ENCODE measurements around the gene CHCHD6.

The CHCHD6 gene

DNA sequence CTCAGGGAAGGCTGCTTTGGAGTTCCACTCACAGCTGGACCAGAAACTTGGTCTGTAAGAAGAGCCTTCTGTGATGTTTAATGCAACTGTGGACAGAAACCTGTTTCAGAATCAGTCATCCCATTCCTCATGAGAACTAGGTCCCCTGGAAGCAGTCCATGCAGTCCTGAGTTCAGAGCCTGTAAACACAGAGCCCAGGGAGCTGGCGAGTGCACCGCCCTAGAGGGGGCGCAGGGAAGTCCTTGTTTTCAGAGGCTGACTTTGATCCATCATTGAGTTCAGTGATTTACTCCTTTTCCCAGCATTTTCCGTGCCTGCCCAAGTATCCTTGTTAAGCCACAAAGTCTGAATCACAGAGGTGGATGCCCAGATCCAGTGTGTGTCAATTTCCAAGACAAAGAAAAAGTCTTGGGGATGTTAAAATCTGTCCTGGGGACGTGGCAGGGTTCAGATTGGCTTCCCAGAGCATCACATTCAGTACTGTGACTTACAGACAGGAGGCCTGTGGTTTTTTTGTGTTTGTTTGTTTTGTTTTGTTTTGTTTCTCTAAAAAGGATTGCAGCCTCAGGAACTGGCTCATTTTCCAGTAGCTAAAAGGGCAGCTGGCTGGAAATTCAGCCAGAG, 39.3 kb upstream of the CHCHD6 start:
- Histone ChIP-seq H2AFZ (ENCODE audit: low read depth, low read length) (no peak overlapping the region), H3K36me3 (ENCODE audit: insufficient read depth, low read length) (no peaks in the 10 kb centered on the region), H3K4me1 (ENCODE audit: insufficient read depth, low read length) (no peaks in the 10 kb centered on the region), H3K27me3 (ENCODE audit: insufficient read depth, low read length) (peaks cover 10% of the 10 kb centered on the region), H3K4me3 (ENCODE audit: low read length) (no peak overlapping the region), H3K9me3 (ENCODE audit: low read length) (peaks cover 5% of the 10 kb centered on the region)

DNA sequence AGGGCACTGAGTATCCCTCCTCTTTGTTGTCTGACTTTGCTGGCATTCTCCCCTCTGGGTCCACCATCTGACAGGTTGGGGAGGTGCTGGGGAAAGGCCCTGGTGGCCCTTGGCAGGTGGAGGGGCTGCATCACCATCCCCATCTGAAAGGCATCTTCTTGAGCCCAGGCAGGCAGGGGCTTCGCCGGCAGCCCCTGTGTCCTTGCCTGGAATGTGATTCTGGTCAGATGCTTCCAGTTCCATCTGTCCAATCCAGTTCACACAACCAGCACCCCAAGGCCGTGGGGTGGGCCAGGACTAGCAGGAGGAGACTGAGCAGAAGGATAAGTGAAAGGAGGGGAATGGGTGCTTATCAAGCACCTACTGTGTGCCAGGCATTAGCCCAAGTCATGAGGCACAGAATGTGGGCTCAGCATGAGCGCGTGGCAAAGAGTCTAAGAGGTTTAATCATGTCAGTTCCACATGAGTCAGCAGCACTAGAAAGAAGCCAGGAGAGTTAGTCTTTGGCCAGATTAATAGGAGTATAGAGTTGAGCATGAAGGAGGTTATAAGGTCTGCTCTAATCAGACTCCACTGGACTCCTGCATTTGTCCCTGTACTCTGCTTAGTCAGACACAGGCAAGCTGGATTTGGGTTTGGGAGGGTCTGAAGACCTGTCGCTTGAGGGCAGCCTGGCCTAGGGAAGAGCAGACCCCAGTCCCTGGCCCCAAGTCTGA, 38.7 kb upstream of the CHCHD6 start:
- no peaks in the 10 kb centered on the region for H3K36me3 ChIP-seq (ENCODE audit: insufficient read depth, low read length)
- H2AFZ ChIP-seq (ENCODE audit: low read depth, low read length): no peak overlapping the region
- H3K4me1 ChIP-seq (ENCODE audit: insufficient read depth, low read length): no peaks in the 10 kb centered on the region
- no peak overlapping the region for H3K4me3 ChIP-seq (ENCODE audit: low read length)
- H3K27me3 ChIP-seq (ENCODE audit: insufficient read depth, low read length): peaks cover 10% of the 10 kb centered on the region
- peaks cover 5% of the 10 kb centered on the region for H3K9me3 ChIP-seq (ENCODE audit: low read length)

DNA sequence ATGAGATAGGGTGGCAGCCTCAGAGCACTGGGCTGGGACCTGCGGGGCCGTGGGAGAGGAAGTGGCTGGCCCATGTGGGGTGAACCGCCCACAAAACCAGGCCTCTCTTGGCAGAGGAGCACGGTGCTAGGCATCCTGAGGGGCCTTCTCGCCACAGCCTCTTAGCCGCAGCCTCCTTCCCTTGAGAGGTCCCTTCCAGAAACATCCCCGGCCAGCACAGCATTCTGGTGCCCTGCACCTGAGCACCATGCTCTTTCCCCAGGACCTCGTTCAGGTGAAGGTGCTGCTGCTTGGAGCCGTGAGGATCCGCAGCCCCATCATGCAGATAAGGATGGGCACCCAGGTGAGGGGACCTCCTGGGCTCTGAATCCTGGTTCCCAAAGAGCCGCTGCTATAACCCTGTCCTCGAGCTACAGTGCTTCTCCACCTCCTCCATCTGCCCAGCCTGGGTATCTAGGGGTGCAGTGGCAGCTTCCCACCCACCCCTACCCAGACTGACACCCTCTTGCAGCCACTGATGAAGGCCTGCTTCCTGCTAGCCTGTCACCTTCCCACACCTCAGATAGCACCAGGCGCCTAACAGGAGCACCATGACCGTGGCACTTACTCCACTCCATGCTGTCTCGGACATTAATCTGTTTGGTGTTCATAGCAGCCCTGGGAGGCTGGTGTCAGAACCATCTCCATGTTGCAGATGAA, 37.9 kb upstream of the CHCHD6 start:
- no peak overlapping the region for H2AFZ ChIP-seq (ENCODE audit: low read depth, low read length)
- no peaks in the 10 kb centered on the region for H3K36me3 ChIP-seq (ENCODE audit: insufficient read depth, low read length)
- H3K27me3 ChIP-seq (ENCODE audit: insufficient read depth, low read length): peaks cover 10% of the 10 kb centered on the region
- no peak overlapping the region for H3K4me3 ChIP-seq (ENCODE audit: low read length)
- peaks cover 5% of the 10 kb centered on the region for H3K9me3 ChIP-seq (ENCODE audit: low read length)
- H3K4me1 ChIP-seq (ENCODE audit: insufficient read depth, low read length): no peaks in the 10 kb centered on the region

GRCh38 chr3:126666658-126667528, 37.1 kb upstream of the CHCHD6 start:
- peaks cover 10% of the 10 kb centered on the region for H3K27me3 ChIP-seq (ENCODE audit: insufficient read depth, low read length)
- no peaks in the 10 kb centered on the region for H3K4me1 ChIP-seq (ENCODE audit: insufficient read depth, low read length)
- H2AFZ ChIP-seq (ENCODE audit: low read depth, low read length): no peak overlapping the region
- H3K4me3 ChIP-seq (ENCODE audit: low read length): no peak overlapping the region
- H3K36me3 ChIP-seq (ENCODE audit: insufficient read depth, low read length): no peaks in the 10 kb centered on the region
- no peaks in the 10 kb centered on the region for H3K9me3 ChIP-seq (ENCODE audit: low read length)

DNA sequence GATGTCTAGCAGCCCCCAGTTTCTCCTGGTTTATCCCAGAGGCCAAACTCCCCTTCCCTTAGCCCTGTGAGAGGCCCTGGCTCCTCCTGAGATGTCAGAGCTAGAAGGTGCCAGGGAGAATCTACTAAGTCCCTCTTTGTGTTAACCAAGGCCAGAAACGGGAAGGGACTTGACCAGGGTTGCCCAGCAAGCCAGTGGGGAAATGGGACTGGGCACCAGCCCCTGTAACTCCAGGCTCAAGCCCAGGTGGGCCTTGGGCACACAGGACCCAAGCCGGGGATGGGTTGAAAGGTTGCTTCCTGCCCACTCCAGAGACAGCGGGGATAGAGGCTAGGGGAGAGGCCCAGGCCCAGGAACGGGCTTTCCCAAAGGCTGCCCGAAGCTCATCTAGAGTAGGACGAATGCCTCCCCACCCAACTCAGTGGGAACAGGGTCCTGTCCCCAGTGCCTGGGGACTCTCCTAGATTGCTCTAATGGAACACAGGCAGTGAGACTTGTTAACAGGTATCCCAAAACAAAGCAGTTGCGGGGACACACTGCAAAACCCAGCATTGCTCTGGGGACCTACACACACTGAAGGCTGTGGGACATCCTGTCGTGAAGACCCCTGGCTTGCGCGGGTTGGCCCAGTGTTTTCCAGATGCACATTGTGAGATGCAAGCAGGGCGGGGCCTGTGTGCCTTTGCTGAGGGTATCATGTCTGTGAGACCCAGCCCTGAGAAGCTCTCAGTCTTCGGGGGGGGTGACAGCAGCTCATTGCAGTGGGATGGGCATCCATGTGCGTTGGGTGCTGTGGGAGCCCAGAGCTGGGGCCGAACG, 36.2 kb upstream of the CHCHD6 start:
- Histone ChIP-seq H3K4me1 (ENCODE audit: insufficient read depth, low read length) (no peaks in the 10 kb centered on the region), H3K36me3 (ENCODE audit: insufficient read depth, low read length) (no peaks in the 10 kb centered on the region), H3K4me3 (ENCODE audit: low read length) (no peak overlapping the region), H3K27me3 (ENCODE audit: insufficient read depth, low read length) (peaks cover 7% of the 10 kb centered on the region), H2AFZ (ENCODE audit: low read depth, low read length) (no peak overlapping the region), H3K9me3 (ENCODE audit: low read length) (no peaks in the 10 kb centered on the region)

DNA sequence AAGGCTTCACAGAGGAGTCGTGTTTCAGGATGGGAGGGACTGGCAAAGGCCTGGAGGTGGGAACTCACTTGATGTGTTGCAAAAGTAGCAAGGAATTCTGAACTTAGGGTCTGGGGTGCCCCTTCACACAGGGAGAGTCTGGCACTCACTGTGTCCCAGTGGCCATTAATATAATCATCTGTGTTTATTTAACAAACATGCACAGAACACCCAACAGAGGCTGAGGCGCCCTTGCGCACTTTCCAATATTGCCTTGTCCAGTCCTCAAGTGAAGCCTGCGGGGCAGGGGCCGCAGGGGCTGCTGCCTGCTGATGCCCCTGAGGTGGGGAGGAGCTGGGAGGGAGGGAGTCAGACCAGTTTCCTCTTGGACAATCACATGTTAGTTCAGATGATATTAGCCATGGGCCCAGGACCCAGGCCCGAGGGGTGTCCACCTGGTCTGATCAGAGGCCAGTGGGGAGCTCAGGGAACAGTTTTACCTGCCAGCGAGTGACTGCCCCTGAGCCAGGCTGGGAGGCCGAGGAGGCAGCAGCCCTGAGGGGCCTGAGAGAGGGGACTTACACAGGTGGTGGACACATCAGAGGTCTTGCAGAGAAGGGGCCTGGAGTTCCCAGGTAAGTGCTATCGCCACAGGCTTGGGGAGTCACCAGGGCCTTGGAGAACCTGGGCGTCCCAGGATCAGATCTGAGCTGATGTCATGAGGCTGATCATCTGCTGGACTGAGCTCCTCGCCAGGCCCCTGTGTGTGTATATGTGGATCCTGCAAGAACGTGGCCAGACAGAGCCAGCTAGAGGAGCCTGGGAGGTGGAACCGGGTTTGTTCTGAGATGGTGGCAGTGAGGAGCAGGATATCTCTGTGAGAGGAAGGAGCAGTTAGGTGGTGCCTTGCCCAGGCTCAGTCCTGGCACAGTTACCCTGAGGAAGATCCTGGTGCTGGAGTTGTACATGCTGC, 35.3 kb upstream of the CHCHD6 start:
- H3K9me3 ChIP-seq (ENCODE audit: low read length): peaks cover 2% of the 10 kb centered on the region
- H3K4me3 ChIP-seq (ENCODE audit: low read length): no peak overlapping the region
- no peaks in the 10 kb centered on the region for H3K4me1 ChIP-seq (ENCODE audit: insufficient read depth, low read length)
- no peaks in the 10 kb centered on the region for H3K36me3 ChIP-seq (ENCODE audit: insufficient read depth, low read length)
- peaks cover 2% of the 10 kb centered on the region for H3K27me3 ChIP-seq (ENCODE audit: insufficient read depth, low read length)
- no peak overlapping the region for H2AFZ ChIP-seq (ENCODE audit: low read depth, low read length)

DNA sequence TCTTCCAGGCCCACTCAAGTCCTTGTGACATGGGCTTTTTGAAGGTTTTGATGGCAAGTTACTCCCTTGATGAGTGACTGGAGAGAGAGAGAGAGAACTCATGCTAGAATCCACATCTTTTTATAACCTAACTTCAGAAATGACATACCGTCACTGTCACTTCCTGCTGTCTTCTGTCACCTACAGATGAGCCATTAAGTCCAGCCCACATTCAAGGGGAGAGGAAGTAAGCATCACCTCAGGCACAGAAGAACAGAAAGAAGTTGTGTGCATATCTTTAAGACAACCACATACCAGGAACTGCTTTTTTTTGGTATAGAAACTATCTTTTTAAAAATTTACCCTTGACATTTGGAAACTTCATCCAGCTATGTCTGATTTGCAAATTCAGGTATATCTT, 32.5 kb upstream of the CHCHD6 start:
- Histone ChIP-seq H3K9me3 (ENCODE audit: low read length) (peaks cover 2% of the 10 kb centered on the region), H3K4me3 (ENCODE audit: low read length) (no peak overlapping the region), H3K36me3 (ENCODE audit: insufficient read depth, low read length) (no peaks in the 10 kb centered on the region), H3K4me1 (ENCODE audit: insufficient read depth, low read length) (no peaks in the 10 kb centered on the region), H3K27me3 (ENCODE audit: insufficient read depth, low read length) (peaks cover 2% of the 10 kb centered on the region), H2AFZ (ENCODE audit: low read depth, low read length) (no peak overlapping the region)

DNA sequence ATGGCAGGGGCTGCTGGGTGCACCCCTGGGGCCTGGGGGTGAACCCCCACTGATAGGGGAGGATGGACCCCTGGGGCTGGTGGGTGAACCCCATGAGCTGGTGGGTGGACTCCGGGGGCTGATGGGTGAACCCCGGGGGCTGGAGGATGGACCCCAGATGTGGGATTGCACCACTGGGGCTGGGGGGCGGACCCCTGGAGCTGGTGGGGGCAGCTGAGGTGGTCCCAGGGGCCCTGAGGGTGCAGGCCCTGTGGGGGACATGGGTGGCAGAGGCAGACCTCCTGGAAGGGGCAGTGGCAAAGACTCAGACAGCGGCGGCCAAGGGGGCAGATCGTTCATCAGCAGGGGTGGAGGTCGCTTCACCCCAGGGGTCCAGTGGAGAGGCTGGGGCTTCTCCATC, 31.7 kb upstream of the CHCHD6 start:
- no peak overlapping the region for H3K4me3 ChIP-seq (ENCODE audit: low read length)
- H3K9me3 ChIP-seq (ENCODE audit: low read length): peaks cover 5% of the 10 kb centered on the region
- no peaks in the 10 kb centered on the region for H3K4me1 ChIP-seq (ENCODE audit: insufficient read depth, low read length)
- H2AFZ ChIP-seq (ENCODE audit: low read depth, low read length): no peak overlapping the region
- H3K27me3 ChIP-seq (ENCODE audit: insufficient read depth, low read length): peaks cover 2% of the 10 kb centered on the region
- no peaks in the 10 kb centered on the region for H3K36me3 ChIP-seq (ENCODE audit: insufficient read depth, low read length)

- Histone ChIP-seq H2AFZ (ENCODE audit: low read depth, low read length) (no peak overlapping the region), H3K27me3 (ENCODE audit: insufficient read depth, low read length) (peaks cover 5% of the 10 kb centered on the region), H3K4me3 (ENCODE audit: low read length) (no peak overlapping the region), H3K9me3 (ENCODE audit: low read length) (peaks cover 5% of the 10 kb centered on the region), H3K36me3 (ENCODE audit: insufficient read depth, low read length) (no peaks in the 10 kb centered on the region), H3K4me1 (ENCODE audit: insufficient read depth, low read length) (no peaks in the 10 kb centered on the region)
Observed at GRCh38 chr3:126672741-126673140, 31.3 kb upstream of the CHCHD6 start.

GRCh38 chr3:126676919-126677705, 26.9 kb upstream of the CHCHD6 start:
- Histone ChIP-seq H3K36me3 (ENCODE audit: insufficient read depth, low read length) (no peaks in the 10 kb centered on the region), H3K9me3 (ENCODE audit: low read length) (peaks cover 5% of the 10 kb centered on the region), H3K27me3 (ENCODE audit: insufficient read depth, low read length) (peaks cover 6% of the 10 kb centered on the region), H3K4me3 (ENCODE audit: low read length) (no peak overlapping the region), H3K4me1 (ENCODE audit: insufficient read depth, low read length) (peaks cover 27% of the 10 kb centered on the region), H2AFZ (ENCODE audit: low read depth, low read length) (no peak overlapping the region)

- H3K4me3 ChIP-seq (ENCODE audit: low read length): no peak overlapping the region
- H3K4me1 ChIP-seq (ENCODE audit: insufficient read depth, low read length): peaks cover 27% of the 10 kb centered on the region
- no peaks in the 10 kb centered on the region for H3K36me3 ChIP-seq (ENCODE audit: insufficient read depth, low read length)
- H2AFZ ChIP-seq (ENCODE audit: low read depth, low read length): no peak overlapping the region
- H3K27me3 ChIP-seq (ENCODE audit: insufficient read depth, low read length): peaks cover 6% of the 10 kb centered on the region
- peaks cover 5% of the 10 kb centered on the region for H3K9me3 ChIP-seq (ENCODE audit: low read length)
Observed at GRCh38 chr3:126677862-126678503, 26.1 kb upstream of the CHCHD6 start.

All from neuron (in vitro differentiated cells).